ENCODE measurements around the gene GRXCR1. TPM values are rescaled to one million over a fixed set of nuclear protein-coding genes. Genes with fewer than 3 reads are reported as not detected.

Gene GRXCR1
- total RNA-seq, 1 experiment from 2014 or later: not detected

- TF ChIP-seq, protein P1, sequence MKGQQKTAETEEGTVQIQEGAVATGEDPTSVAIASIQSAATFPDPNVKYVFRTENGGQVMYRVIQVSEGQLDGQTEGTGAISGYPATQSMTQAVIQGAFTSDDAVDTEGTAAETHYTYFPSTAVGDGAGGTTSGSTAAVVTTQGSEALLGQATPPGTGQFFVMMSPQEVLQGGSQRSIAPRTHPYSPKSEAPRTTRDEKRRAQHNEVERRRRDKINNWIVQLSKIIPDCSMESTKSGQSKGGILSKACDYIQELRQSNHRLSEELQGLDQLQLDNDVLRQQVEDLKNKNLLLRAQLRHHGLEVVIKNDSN (CRISPR knock-in tag; IDR thresholded peaks at IDR 0.05): no peak
- no peak for TF ChIP-seq ZNF416 (CRISPR knock-in tag; IDR thresholded peaks at IDR 0.05)
- no peak for TF ChIP-seq ZMAT4 (CRISPR knock-in tag; IDR thresholded peaks at IDR 0.05)
- TF ChIP-seq KAT7 (CRISPR knock-in tag; IDR thresholded peaks at IDR 0.05; ENCODE audit: borderline replicate concordance): no peak
- TF ChIP-seq CREM (CRISPR knock-in tag; IDR thresholded peaks at IDR 0.05): no peak
- no peak for TF ChIP-seq HMGA2 (CRISPR knock-in tag; IDR thresholded peaks at IDR 0.05)
- no peak for TF ChIP-seq USF2 (CRISPR knock-in tag; IDR thresholded peaks at IDR 0.05)
These were observed 36.1 kb downstream of the GRXCR1 start (continued) for GRCh38 chr4:42928582-42928981.

DNA sequence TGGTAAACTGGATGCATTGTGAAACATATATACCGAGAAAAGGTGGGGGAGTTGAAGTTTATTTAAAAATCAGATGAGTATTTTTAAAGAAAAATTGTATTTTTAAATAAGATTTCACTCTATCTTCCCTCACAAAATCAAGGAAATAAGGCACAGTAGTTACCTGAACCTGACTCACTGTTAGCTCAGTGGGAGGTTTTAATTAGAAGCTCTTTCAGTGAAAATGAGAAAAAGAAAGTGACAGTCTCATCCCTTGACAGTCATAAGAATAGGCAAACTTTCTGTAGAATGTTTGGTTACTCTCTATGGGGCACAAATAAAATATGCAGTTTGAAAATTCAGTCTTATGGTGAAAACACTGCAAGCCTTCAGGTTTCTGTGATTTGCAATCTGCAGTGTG is 49.7 kb downstream of the GRXCR1 start:
- no peak for ATAC-seq
- no peak for DNase-seq (ENCODE audit: low spot score)
- Mint-ChIP-seq H3K36me3 (no peaks in the 10 kb centered on the region), H3K4me3 (no peak overlapping the region), H3K4me1 (peaks cover 8% of the 10 kb centered on the region), H3K27ac (no peak overlapping the region), H3K9me3 (peaks cover 5% of the 10 kb centered on the region; the same call in 1 of the 2 replicates), H3K27me3 (ENCODE audit: low read depth) (no peaks in the 10 kb centered on the region)
- ChIA-PET POLR2A (no interaction called here), CTCF (no interaction called here)
- no peak for TF ChIP-seq HMGXB4 (CRISPR knock-in tag; IDR thresholded peaks at IDR 0.05)
- no peak for TF ChIP-seq ATF1 (CRISPR knock-in tag; IDR thresholded peaks at IDR 0.05)
- TF ChIP-seq HMGA2 (CRISPR knock-in tag; IDR thresholded peaks at IDR 0.05): no peak
- no peak for TF ChIP-seq TEAD1 (CRISPR knock-in tag; IDR thresholded peaks at IDR 0.05)
- no peak for TF ChIP-seq NFATC4 (CRISPR knock-in tag; IDR thresholded peaks at IDR 0.05)
- TF ChIP-seq, protein P2, sequence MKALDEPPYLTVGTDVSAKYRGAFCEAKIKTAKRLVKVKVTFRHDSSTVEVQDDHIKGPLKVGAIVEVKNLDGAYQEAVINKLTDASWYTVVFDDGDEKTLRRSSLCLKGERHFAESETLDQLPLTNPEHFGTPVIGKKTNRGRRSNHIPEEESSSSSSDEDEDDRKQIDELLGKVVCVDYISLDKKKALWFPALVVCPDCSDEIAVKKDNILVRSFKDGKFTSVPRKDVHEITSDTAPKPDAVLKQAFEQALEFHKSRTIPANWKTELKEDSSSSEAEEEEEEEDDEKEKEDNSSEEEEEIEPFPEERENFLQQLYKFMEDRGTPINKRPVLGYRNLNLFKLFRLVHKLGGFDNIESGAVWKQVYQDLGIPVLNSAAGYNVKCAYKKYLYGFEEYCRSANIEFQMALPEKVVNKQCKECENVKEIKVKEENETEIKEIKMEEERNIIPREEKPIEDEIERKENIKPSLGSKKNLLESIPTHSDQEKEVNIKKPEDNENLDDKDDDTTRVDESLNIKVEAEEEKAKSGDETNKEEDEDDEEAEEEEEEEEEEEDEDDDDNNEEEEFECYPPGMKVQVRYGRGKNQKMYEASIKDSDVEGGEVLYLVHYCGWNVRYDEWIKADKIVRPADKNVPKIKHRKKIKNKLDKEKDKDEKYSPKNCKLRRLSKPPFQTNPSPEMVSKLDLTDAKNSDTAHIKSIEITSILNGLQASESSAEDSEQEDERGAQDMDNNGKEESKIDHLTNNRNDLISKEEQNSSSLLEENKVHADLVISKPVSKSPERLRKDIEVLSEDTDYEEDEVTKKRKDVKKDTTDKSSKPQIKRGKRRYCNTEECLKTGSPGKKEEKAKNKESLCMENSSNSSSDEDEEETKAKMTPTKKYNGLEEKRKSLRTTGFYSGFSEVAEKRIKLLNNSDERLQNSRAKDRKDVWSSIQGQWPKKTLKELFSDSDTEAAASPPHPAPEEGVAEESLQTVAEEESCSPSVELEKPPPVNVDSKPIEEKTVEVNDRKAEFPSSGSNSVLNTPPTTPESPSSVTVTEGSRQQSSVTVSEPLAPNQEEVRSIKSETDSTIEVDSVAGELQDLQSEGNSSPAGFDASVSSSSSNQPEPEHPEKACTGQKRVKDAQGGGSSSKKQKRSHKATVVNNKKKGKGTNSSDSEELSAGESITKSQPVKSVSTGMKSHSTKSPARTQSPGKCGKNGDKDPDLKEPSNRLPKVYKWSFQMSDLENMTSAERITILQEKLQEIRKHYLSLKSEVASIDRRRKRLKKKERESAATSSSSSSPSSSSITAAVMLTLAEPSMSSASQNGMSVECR (CRISPR knock-in tag; IDR thresholded peaks at IDR 0.05; ENCODE audit: borderline replicate concordance): no peak
- no peak for TF ChIP-seq E2F1 (CRISPR knock-in tag; IDR thresholded peaks at IDR 0.05)
- no peak for TF ChIP-seq ELF4 (CRISPR knock-in tag; IDR thresholded peaks at IDR 0.05; ENCODE audit: low read depth)
- no peak for TF ChIP-seq MYBL2 (CRISPR knock-in tag; IDR thresholded peaks at IDR 0.05)
- TF ChIP-seq FOXJ3 (CRISPR knock-in tag; IDR thresholded peaks at IDR 0.05; ENCODE audit: borderline replicate concordance): no peak
- TF ChIP-seq, protein P3, sequence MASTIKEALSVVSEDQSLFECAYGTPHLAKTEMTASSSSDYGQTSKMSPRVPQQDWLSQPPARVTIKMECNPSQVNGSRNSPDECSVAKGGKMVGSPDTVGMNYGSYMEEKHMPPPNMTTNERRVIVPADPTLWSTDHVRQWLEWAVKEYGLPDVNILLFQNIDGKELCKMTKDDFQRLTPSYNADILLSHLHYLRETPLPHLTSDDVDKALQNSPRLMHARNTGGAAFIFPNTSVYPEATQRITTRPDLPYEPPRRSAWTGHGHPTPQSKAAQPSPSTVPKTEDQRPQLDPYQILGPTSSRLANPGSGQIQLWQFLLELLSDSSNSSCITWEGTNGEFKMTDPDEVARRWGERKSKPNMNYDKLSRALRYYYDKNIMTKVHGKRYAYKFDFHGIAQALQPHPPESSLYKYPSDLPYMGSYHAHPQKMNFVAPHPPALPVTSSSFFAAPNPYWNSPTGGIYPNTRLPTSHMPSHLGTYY (CRISPR knock-in tag; IDR thresholded peaks at IDR 0.05): no peak
- TF ChIP-seq IRF2 (CRISPR knock-in tag; IDR thresholded peaks at IDR 0.05; ENCODE audit: borderline replicate concordance, low read depth): no peak
- TF ChIP-seq ZNF396 (CRISPR knock-in tag; IDR thresholded peaks at IDR 0.05; ENCODE audit: borderline replicate concordance): no peak
- TF ChIP-seq, protein P1 (CRISPR knock-in tag; IDR thresholded peaks at IDR 0.05): no peak
- TF ChIP-seq ZNF232 (CRISPR knock-in tag; IDR thresholded peaks at IDR 0.05): no peak
- TF ChIP-seq ZNF263 (CRISPR knock-in tag; IDR thresholded peaks at IDR 0.05; ENCODE audit: low read depth): no peak
